ENCODE measurements around the gene MBD5. TPM values are rescaled to one million over a fixed set of nuclear protein-coding genes. Genes with fewer than 3 reads are reported as not detected.

Gene MBD5
- total RNA-seq, 1 donor from 2014 or later, result 36.6 TPM

DNA sequence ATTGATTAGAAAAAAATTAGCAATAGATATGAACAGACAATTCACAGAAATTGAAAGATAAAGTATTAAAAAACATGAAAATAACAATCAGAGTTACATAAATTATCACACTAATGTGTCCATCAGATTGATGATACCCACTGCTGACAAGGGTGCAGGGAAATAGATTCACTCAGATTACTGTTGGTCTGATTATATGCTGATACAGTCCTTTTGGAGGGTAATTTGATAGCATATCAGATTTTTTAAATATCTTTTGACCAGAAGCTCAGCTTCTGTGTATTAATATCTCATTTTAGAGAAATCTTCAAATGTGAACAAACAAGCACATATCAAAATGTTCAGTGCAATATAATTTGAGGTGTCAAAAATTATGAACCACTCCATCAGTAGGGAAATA is 465.8 kb downstream of the MBD5 start:
- intact Hi-C loops (cut with DNase I), result no loop called here
- ATAC-seq (no peak), DNase-seq (ENCODE audit: missing footprints) (no peak)

GRCh38 chr2:148487439-148487838 is 466.5 kb downstream of the MBD5 start:
- ATAC-seq (no peak), DNase-seq (ENCODE audit: missing footprints) (no peak)
- intact Hi-C loops (cut with DNase I), result no loop called here

- DNase-seq (ENCODE audit: missing footprints), result no peak
- intact Hi-C loops (cut with DNase I), result no loop called here
- ATAC-seq, result no peak
Observed at GRCh38 chr2:148490840-148491439, 470.0 kb downstream of the MBD5 start.

- intact Hi-C loops (cut with DNase I), result no loop called here
- DNase-seq (ENCODE audit: missing footprints) (no peak), ATAC-seq (no peak)
Observed at GRCh38 chr2:148493822-148494563, 473.1 kb downstream of the MBD5 start.

DNA sequence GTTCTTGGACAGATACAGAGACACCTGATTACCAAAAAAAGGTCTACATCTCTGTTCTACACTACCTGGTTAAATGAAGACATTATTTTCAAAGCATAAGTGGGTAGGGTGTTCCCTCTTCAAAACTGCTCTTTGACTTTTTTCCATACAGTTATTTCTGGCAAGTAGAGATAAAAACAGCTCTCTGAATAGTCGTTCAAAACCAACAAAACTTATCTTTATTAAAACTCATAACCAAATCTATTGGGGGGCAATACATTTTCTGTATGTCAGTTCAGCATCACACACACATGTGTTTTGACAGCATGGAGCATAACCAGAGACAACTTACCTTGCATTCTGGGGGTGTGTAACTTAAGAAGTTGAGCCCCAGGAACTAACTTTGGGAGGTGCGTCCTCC is 474.7 kb downstream of the MBD5 start:
- intact Hi-C loops (cut with DNase I), result no loop called here
- no peak for ATAC-seq
- DNase-seq (ENCODE audit: missing footprints), result no peak

DNA sequence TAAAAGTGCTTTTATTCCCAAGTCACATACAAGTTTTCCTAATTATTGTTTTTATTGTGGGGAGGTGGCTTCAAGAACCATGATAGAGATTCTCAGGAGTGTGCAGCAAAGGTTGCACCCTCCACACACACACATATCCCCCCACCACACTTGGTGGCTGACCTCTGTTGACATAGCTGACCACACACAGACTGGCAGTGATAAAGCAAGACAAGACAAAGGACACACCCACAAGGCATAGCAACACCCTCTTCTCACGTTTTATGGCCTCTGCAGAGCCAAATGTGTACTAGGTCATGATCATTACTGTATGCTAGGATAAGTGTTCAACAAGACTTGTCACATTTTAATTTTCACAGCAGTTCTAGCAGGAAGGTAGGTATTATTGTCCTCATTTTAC is 480.7 kb downstream of the MBD5 start:
- ATAC-seq (no peak), DNase-seq (ENCODE audit: missing footprints) (no peak)
- intact Hi-C loops (cut with DNase I), result no loop called here

DNA sequence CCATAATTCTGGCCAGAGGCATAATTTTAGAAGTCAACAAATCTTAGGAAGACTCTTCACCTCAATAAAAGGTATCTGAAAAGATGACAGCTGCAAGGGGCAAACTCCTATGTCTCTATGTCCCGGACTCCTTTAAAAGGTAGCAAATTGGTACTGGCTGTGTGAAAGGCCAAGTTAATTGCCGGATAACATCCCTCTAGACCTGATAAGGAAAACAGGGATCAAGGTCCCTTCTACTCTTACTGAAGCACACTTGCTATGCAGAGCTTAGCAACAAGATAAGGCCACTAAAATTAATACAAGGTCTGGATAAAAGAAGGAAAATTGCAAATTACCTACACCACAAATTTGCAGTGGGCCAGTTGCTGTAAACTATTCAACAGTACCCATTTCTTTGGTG is 482.6 kb downstream of the MBD5 start:
- DNase-seq (ENCODE audit: missing footprints) (no peak), ATAC-seq (no peak)
- intact Hi-C loops (cut with DNase I), result no loop called here

GRCh38 chr2:148507970-148508369 is 487.1 kb downstream of the MBD5 start:
- intact Hi-C loops (cut with DNase I), result loop anchor here (2.0 to 5.0 kb wide), 2 partner anchors 517 to 571 kb away; no protein-coding TSS in a partner anchor
- ATAC-seq, result no peak
- DNase-seq (ENCODE audit: missing footprints), result no peak

- DNase-seq (ENCODE audit: missing footprints), result no peak
- intact Hi-C loops (cut with DNase I), result loop anchor here (2.0 to 5.0 kb wide), 2 partner anchors 518 to 572 kb away; no protein-coding TSS in a partner anchor
- ATAC-seq, result no peak
Observed at GRCh38 chr2:148508878-148509287, 488.0 kb downstream of the MBD5 start.

- DNase-seq (ENCODE audit: missing footprints), result peak; percentile 84
- intact Hi-C loops (cut with DNase I), result loop anchor here (2.0 to 5.0 kb wide), 2 partner anchors 519 to 572 kb away; no protein-coding TSS in a partner anchor
- ATAC-seq, result peak; percentile 97
Observed at GRCh38 chr2:148509288-148509902, 488.5 kb downstream of the MBD5 start.

- ATAC-seq (no peak), DNase-seq (ENCODE audit: missing footprints) (no peak)
- intact Hi-C loops (cut with DNase I), result no loop called here
Observed at GRCh38 chr2:148511883-148512282, 491.0 kb downstream of the MBD5 start.

GRCh38 chr2:148512501-148512900 is 491.6 kb downstream of the MBD5 start:
- DNase-seq (ENCODE audit: missing footprints) (no peak), ATAC-seq (no peak)
- intact Hi-C loops (cut with DNase I), result no loop called here

DNA sequence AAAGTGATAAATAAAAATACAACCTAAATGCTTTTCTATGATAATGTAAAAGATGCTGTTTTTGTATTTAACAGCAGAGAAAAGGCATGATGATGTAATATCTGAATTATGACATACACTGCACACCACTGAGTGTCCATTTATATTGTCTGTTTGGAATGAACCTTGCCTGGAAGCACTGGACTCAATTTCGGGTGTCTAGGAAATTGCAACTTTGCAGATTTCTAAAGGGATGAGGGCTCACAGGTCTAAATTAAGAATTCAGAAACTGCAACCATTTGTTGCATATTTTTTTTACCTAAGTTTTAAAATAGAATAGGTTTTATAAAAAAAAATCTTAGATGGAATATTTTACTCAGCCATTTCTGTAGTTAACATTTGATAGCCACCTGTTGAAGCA is 492.5 kb downstream of the MBD5 start:
- ATAC-seq, result no peak
- no peak for DNase-seq (ENCODE audit: missing footprints)
- intact Hi-C loops (cut with DNase I), result no loop called here

DNA sequence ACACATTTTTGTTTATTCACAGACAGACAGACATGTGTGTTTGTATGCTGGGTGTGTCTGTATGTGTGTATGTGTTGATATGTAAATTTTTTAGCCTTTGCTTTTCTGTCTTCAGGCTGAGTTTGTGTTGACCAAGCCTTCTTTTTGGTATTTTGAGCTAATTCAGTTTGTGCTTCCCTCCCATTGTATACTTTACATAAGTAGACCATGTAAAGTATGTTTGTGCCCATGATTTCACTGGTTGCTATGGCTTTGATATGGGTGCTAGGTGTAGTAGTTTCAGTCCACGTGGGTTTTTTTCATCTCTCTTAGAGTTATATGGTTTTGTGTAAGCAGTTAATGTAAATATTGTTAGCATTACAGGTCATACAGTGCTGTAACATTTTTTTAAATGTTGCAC is 494.2 kb downstream of the MBD5 start:
- ATAC-seq (no peak), DNase-seq (ENCODE audit: missing footprints) (no peak)
- intact Hi-C loops (cut with DNase I), result no loop called here

DNA sequence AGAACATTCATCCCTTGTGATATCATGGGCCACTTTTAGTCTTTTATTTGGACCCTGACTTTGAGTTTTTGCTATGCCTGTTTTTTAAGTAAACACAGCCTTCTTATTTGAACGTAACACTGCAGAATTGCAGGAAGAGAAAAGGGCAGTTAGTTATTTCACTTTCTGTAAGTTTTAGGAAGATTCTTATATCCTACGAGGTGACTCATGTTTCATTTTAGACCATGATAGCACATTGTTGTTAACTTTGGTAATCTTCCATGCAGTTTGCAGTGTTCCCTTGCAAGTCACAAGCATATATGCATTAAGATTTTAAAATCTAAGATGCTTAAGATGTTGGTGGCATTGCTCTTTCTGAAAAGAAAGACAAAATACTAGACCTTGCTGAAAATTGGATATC is 495.1 kb downstream of the MBD5 start:
- ATAC-seq, result no peak
- DNase-seq (ENCODE audit: missing footprints), result no peak
- intact Hi-C loops (cut with DNase I), result no loop called here

- intact Hi-C loops (cut with DNase I), result no loop called here
- ATAC-seq (no peak), DNase-seq (ENCODE audit: missing footprints) (no peak)
Observed at GRCh38 chr2:148517296-148517695, 496.4 kb downstream of the MBD5 start.

DNA sequence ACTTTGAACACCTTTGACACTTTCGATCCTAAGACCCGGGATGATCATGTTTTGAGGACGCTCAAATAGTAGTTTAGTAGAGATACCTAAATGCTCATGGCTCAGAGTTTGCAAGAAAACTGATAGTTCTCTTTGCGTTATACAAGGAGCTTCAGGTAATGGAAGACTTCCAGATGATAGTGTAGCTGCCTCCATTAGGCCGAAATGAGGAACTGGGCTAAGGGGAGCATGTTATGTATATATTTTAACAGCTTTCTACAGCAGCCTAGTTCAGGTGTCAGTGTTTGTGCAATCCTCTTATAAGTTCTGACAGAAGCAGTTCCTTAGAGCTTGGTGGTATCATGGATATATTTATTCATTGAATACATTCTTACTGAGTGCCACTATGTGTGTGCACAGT is 496.9 kb downstream of the MBD5 start:
- ATAC-seq, result no peak
- no peak for DNase-seq (ENCODE audit: missing footprints)
- intact Hi-C loops (cut with DNase I), result no loop called here

DNA sequence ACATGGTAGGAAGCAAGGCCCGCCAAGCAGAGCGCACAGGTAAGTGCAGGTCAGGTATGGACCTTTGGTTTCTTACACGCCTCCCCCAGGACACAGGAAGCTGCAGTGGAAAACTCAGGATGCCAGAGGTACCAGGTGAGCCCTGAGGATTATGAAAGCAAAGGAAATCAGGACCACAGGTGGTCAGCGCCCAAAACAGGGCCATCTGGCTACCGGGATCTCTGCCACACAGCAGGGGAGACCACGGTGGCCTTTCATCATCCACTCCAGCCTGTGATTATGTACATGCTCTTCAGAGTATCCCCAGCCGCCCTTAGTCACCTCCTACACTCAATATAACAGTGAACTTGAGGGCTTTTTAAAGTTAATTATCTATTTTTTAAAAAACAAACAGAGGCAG is 498.1 kb downstream of the MBD5 start:
- DNase-seq (ENCODE audit: missing footprints) (no peak), ATAC-seq (no peak)
- intact Hi-C loops (cut with DNase I), result no loop called here

- no peak for ATAC-seq
- DNase-seq (ENCODE audit: missing footprints), result no peak
- intact Hi-C loops (cut with DNase I), result no loop called here
Observed at GRCh38 chr2:148521181-148521580, 500.3 kb downstream of the MBD5 start.

DNA sequence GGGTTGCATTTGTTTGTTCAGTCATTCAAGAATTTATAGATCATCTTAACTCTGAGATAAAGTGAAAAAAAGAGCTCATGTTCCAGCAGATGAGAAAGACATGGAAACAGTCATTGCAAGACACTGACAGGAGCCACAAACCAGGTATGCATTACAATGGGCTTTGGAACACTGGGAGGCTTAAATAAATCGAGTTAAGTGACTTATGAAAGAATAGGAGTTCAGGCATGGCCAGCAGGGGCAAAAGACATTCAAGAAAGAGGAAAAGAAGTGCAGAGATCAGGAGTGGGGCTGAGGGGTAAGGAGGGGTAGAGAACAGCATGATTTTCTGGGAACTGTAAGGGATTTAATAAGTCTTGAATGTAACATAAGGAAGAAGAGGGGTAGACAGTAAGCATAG is 502.4 kb downstream of the MBD5 start:
- intact Hi-C loops (cut with DNase I), result no loop called here
- ATAC-seq (no peak), DNase-seq (ENCODE audit: missing footprints) (no peak)
